ENCODE results near the gene SLC9A8. TPM values are rescaled to one million over a fixed set of nuclear protein-coding genes. Genes with fewer than 3 reads are reported as not detected.
"Not testable (repeated sequence)": the region's sequence is repeated elsewhere in the genome, so short reads cannot be mapped to it uniquely, and the experiment has no call there.

Gene SLC9A8
- polyA plus RNA-seq, 10 donors, result 3.9 to 7.1 (median 5.2) TPM

GRCh38 chr20:49892817-49893216, 80.2 kb downstream of the SLC9A8 start:
- peak in 1 of 3 donors; percentile 28 for DNase-seq

GRCh38 chr20:49893242-49894072, 80.8 kb downstream of the SLC9A8 start:
- no peak for DNase-seq

GRCh38 chr20:49894073-49894470, 81.4 kb downstream of the SLC9A8 start:
- DNase-seq, result no peak

- DNase-seq, result not testable (repeated sequence)
Observed at GRCh38 chr20:49895474-49896093, 83.0 kb downstream of the SLC9A8 start.

GRCh38 chr20:49896204-49896603, 83.6 kb downstream of the SLC9A8 start:
- DNase-seq, result no peak

- DNase-seq, result no peak
Observed at GRCh38 chr20:49899541-49900383, 87.1 kb downstream of the SLC9A8 start.

GRCh38 chr20:49901588-49901987, 89.0 kb downstream of the SLC9A8 start:
- no peak for DNase-seq

- no peak for DNase-seq
Observed at GRCh38 chr20:49904440-49905214, 92.0 kb downstream of the SLC9A8 start.

GRCh38 chr20:49905415-49906091, 92.9 kb downstream of the SLC9A8 start:
- no peak for DNase-seq

- no peak for DNase-seq
Observed at GRCh38 chr20:49906101-49906604, 93.5 kb downstream of the SLC9A8 start.

GRCh38 chr20:49906615-49907154, 94.1 kb downstream of the SLC9A8 start:
- DNase-seq, result no peak

- DNase-seq, result no peak
Observed at GRCh38 chr20:49907405-49908257, 95.0 kb downstream of the SLC9A8 start.

- DNase-seq, result no peak
Observed at GRCh38 chr20:49908258-49908565, 95.6 kb downstream of the SLC9A8 start.

GRCh38 chr20:49909499-49910339, 97.1 kb downstream of the SLC9A8 start:
- no peak for DNase-seq

- DNase-seq, result no peak
Observed at GRCh38 chr20:49910340-49910706, 97.7 kb downstream of the SLC9A8 start.

GRCh38 chr20:49913399-49914047, 100.9 kb downstream of the SLC9A8 start:
- no peak for DNase-seq

- no peak for DNase-seq
Observed at GRCh38 chr20:49914310-49915117, 101.9 kb downstream of the SLC9A8 start.

- DNase-seq, result no peak
Observed at GRCh38 chr20:49915118-49915379, 102.4 kb downstream of the SLC9A8 start.

Data from muscle of back (tissue), 11 donors.